Transverse colon (tissue), 4 donors: ENCODE measurements around the gene GRIK4. TPM values are rescaled to one million over a fixed set of nuclear protein-coding genes. Genes with fewer than 3 reads are reported as not detected.

Experiments
- DNase-seq: peaks from one replicate; pipeline ENCODE4 v3.0.0-alpha.2; 2019
- H3K27ac ChIP-seq, 4 donors: fragments of 200-600 bp; sonication (generic); 2 replicates each; pipeline ENCODE4 v1.5.1; 2016 to 2018; ENCODE audit warnings: inconsistent platforms in 4 of 4
- H3K27me3 ChIP-seq: fragments of 200-600 bp; sonication (generic); 2 replicates; pipeline ENCODE4 v1.5.1; 2017; ENCODE audit warnings: inconsistent platforms
- H3K36me3 ChIP-seq, 4 donors: fragments of 200-600 bp; sonication (generic); 2 replicates each; pipeline ENCODE4 v1.5.1; 2017 to 2019; ENCODE audit warnings: inconsistent platforms in 4 of 4
- H3K4me1 ChIP-seq, 4 donors: fragments of 200-600 bp; sonication (generic); 2 replicates each; pipeline ENCODE4 v1.5.1; 2017 to 2020; ENCODE audit warnings: inconsistent platforms in 4 of 4
- H3K4me3 ChIP-seq, 4 donors: fragments of 200-600 bp; sonication (generic); 1 replicate in 1 of 4; 2 replicates in 3 of 4; pipeline versions ENCODE4 v1.5.1 to v1.6.1; 2017 to 2019; ENCODE audit warnings: inconsistent platforms in 4 of 4
- H3K9me3 ChIP-seq, 2 donors: fragments of 200-600 bp; sonication (generic); 2 replicates each; pipeline ENCODE4 v1.5.1; 2017 to 2019; ENCODE audit warnings: inconsistent platforms in 2 of 2
- EP300 ChIP-seq: sonication (generic); formaldehyde crosslinking; IDR thresholded peaks from one replicate; pipeline ENCODE4 v1.6.1; 2017; ENCODE audit warnings: antibody characterized with exemption, low read depth
- POLR2A ChIP-seq: fragments of 450-650 bp; IDR thresholded peaks from one replicate; pipeline ENCODE4 v1.6.1; 2016; ENCODE audit warnings: antibody characterized with exemption, mild to moderate bottlenecking, moderate library complexity
- POLR2AphosphoS5 ChIP-seq, 3 donors: sonication (generic); formaldehyde crosslinking; IDR thresholded peaks; one replicate each; pipeline ENCODE4 v1.6.1; 2016; ENCODE audit warnings: antibody characterized with exemption in 3 of 3
- WGBS, 2 donors: methylation state at CpG; one replicate each; pipeline ENCODE4 v1.1.5; 2018; ENCODE audit warnings: low coverage in 1 of 2; 5-methylcytosine and 5-hydroxymethylcytosine counted together
- in situ Hi-C, 4 donors: fragments of 200-750 bp; cut with MboI; loops; one replicate each; pipeline versions ENCODE4 v1.15.0 to v1.15.1; 2017; ENCODE audit warnings: low sequenced_read_pairs in 3 of 4, low pct_ligation_motif_present in 1 of 4, low pct_unique_long_range_greater_than_20kb in 1 of 4
- intact Hi-C: fragments of 100-400 bp; cut with DNase I; formaldehyde crosslinking; loops from one replicate; pipeline ENCODE4 v1.15.1; 2023; ENCODE audit warnings: low total_unique reads
- total RNA-seq, 4 donors: library from RNA; depleted of rRNA; stranded (reverse); fragments of >200 nt; gene quantifications; one replicate each; pipeline ENCODE4 v1.1.0, GENCODE V29; 2016
- TF ChIP-seq, protein P1 (sequence below), 5 experiments: fragments of 200-600 bp in 3 of 5; fragments of 450-650 bp in 2 of 5; sonication (generic) in 3 of 5; IDR thresholded peaks; 1 replicate in 2 of 5; 2 replicates in 3 of 5; pipeline ENCODE4 v1.5.1; 2016 to 2017; ENCODE audit warnings: antibody characterized with exemption in 5 of 5, inconsistent platforms in 3 of 5, mild to moderate bottlenecking in 2 of 5, moderate library complexity in 1 of 5

GRIK4 gene
- total RNA-seq, 4 donors from 2014 or later, result 2.6 TPM; not detected in 3

DNA sequence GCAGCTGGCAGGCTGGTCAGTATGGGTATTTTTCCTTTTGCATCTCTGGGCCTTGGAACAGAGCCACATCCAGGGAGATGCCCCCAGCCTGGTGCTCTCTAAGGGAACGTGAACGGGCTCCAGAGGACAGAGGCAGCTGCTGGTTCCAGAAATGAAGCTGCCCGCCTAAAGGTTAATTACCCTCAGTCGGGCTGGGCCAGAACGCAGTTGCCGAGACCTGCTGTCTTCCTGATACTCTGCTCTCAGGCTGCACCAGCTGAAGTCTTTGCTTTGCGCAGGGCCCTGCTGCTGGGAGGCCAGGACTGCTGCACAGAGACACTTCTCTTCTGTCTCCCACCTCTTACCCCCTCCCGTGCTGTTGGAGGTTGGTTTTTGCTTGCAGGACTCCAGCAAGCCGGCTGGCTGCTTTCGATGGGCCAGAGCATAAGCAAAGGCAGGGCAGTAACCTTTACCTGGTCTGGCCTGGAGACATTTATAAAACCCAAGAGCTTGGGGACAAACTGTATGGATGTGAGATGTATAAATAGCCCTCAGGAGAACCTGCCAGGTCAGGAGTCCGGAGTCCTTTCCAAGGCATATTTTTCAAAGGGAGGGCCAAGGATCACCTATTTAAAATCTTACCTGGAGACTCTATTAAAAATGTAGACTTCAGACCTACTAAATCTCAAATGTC, 197.1 kb downstream of the GRIK4 start:
- intact Hi-C loops, result no loop called here
- Histone ChIP-seq H3K4me1 (peaks cover 0 to 16% (median 9%) of the 10 kb centered on the region in 4 donors), H3K27ac (no peak overlapping the region), H3K36me3 (no peaks in the 10 kb centered on the region), H3K9me3 (no peaks in the 10 kb centered on the region), H3K27me3 (no peaks in the 10 kb centered on the region), H3K4me3 (no peak overlapping the region)
- WGBS, 2 donors, result 68 to 70% methylated on average over 4 to 11 of the region's 11 CpGs
- in situ Hi-C loops, result no loop called here
- DNase-seq, result no peak
- TF ChIP-seq, protein P1, sequence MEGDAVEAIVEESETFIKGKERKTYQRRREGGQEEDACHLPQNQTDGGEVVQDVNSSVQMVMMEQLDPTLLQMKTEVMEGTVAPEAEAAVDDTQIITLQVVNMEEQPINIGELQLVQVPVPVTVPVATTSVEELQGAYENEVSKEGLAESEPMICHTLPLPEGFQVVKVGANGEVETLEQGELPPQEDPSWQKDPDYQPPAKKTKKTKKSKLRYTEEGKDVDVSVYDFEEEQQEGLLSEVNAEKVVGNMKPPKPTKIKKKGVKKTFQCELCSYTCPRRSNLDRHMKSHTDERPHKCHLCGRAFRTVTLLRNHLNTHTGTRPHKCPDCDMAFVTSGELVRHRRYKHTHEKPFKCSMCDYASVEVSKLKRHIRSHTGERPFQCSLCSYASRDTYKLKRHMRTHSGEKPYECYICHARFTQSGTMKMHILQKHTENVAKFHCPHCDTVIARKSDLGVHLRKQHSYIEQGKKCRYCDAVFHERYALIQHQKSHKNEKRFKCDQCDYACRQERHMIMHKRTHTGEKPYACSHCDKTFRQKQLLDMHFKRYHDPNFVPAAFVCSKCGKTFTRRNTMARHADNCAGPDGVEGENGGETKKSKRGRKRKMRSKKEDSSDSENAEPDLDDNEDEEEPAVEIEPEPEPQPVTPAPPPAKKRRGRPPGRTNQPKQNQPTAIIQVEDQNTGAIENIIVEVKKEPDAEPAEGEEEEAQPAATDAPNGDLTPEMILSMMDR (IDR thresholded peaks at IDR 0.05), result no peak
- TF ChIP-seq EP300 (no peak), POLR2AphosphoS5 (IDR thresholded peaks at IDR 0.05) (no peak), POLR2A (no peak)

GRCh38 chr11:120709808-120710207, 198.3 kb downstream of the GRIK4 start:
- no peak for DNase-seq
- H3K4me1 ChIP-seq, result peaks cover 0 to 16% (median 9%) of the 10 kb centered on the region in 4 donors
- peak overlapping the region in 2 of 4 donors; percentile 43 to 50 for H3K27ac ChIP-seq
- no peaks in the 10 kb centered on the region for H3K36me3 ChIP-seq
- intact Hi-C loops, result no loop called here
- in situ Hi-C loops, result no loop called here
- 74 to 78% methylated on average over 5 to 10 of the region's 10 CpGs for WGBS, 2 donors
- TF ChIP-seq, protein P1 (IDR thresholded peaks at IDR 0.05), result no peak
- TF ChIP-seq POLR2A (no peak), POLR2AphosphoS5 (IDR thresholded peaks at IDR 0.05) (no peak), EP300 (no peak)
- H3K4me3 ChIP-seq, result no peak overlapping the region
- no peaks in the 10 kb centered on the region for H3K9me3 ChIP-seq
- H3K27me3 ChIP-seq, result no peaks in the 10 kb centered on the region

GRCh38 chr11:120710354-120711131, 199.0 kb downstream of the GRIK4 start:
- intact Hi-C loops (no loop called here), in situ Hi-C loops (no loop called here)
- no peaks in the 10 kb centered on the region for H3K36me3 ChIP-seq
- H3K27me3 ChIP-seq, result peaks cover 2% of the 10 kb centered on the region
- peak overlapping the region in 3 of 4 donors; percentile 11 to 50 (median 43) for H3K27ac ChIP-seq
- TF ChIP-seq, protein P1 (IDR thresholded peaks at IDR 0.05), result no peak
- TF ChIP-seq POLR2A, result no peak
- no peak for TF ChIP-seq POLR2AphosphoS5 (IDR thresholded peaks at IDR 0.05)
- no peak for TF ChIP-seq EP300
- DNase-seq, result peak; percentile 58
- WGBS, 2 donors, result 49% methylated on average over 10 of the region's 13 CpGs; no CpG with 5 or more reads in 1 of the 2 donors
- H3K4me3 ChIP-seq, result no peak overlapping the region
- H3K4me1 ChIP-seq, result peaks cover 0 to 16% (median 9%) of the 10 kb centered on the region in 4 donors
- H3K9me3 ChIP-seq, result no peaks in the 10 kb centered on the region

DNA sequence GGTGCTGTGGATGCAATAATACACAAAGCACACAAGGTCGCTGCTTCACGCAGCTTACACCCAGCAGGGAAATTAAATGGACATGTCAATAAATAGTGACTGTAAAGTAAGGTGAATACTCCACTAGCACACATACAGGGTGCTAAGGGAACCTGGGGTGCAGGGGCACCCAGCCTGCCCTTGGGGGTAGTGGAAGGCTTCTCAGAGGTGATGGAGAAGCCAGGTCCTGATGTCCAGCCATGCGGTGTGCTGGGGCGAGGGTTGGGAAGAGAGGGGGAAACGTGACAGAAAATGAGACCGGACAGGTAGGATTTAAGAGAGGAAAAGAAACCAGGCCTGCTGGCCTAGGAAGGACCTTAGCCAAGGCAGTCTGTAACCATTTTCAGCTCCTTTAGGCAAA, 200.5 kb downstream of the GRIK4 start:
- H3K4me1 ChIP-seq, result peaks cover 0 to 16% (median 9%) of the 10 kb centered on the region in 4 donors
- intact Hi-C loops, result no loop called here
- 88 to 94% methylated on average over 5 to 6 of the region's 6 CpGs for WGBS, 2 donors
- peaks cover 6% of the 10 kb centered on the region for H3K27me3 ChIP-seq
- no peak for DNase-seq
- H3K9me3 ChIP-seq, result no peaks in the 10 kb centered on the region
- no peaks in the 10 kb centered on the region for H3K36me3 ChIP-seq
- no peak overlapping the region for H3K27ac ChIP-seq
- TF ChIP-seq, protein P1 (IDR thresholded peaks at IDR 0.05), result no peak
- no peak for TF ChIP-seq EP300
- no peak for TF ChIP-seq POLR2A
- no peak for TF ChIP-seq POLR2AphosphoS5 (IDR thresholded peaks at IDR 0.05)
- in situ Hi-C loops, result no loop called here
- H3K4me3 ChIP-seq, result no peak overlapping the region
